HFFc6 (cell line): ENCODE results near the gene GNAT3. TPM values are rescaled to one million over a fixed set of nuclear protein-coding genes. Genes with fewer than 3 reads are reported as not detected.

Source experiments
- DNase-seq: peaks from one replicate; pipeline ENCODE4 v3.0.0-alpha.2; 2018
- H3K27ac Mint-ChIP-seq: 2 replicates; pipeline ENCODE4 v1.8.0; 2020; ENCODE audit warnings: mild to moderate bottlenecking, mixed read lengths
- H3K27me3 Mint-ChIP-seq: 2 replicates; pipeline ENCODE4 v1.8.0; 2021; ENCODE audit warnings: mild to moderate bottlenecking, moderate library complexity, mixed read lengths; ENCODE audit not compliant: insufficient read depth
- H3K36me3 Mint-ChIP-seq: 2 replicates; pipeline ENCODE4 v1.8.0; 2021; ENCODE audit warnings: low read depth, mixed read lengths
- H3K4me1 Mint-ChIP-seq: 2 replicates; pipeline ENCODE4 v1.8.0; 2020; ENCODE audit warnings: low read depth, mixed read lengths
- H3K4me3 Mint-ChIP-seq: 2 replicates; pipeline ENCODE4 v1.8.0; 2020; ENCODE audit warnings: mild to moderate bottlenecking, moderate library complexity, mixed read lengths
- H3K9me3 Mint-ChIP-seq: 2 replicates; pipeline ENCODE4 v1.8.0; 2020; ENCODE audit warnings: mild to moderate bottlenecking, mixed read lengths
- total RNA-seq, 6 experiments: library from RNA; stranded (reverse); fragmentation: NEBNext Ultra II Directional; extraction: Animal tissue kit (Norgen Biotek cat#: 25700); gene quantifications; 2 replicates in 1 of 6; 3 replicates in 5 of 6; pipeline ENCODE4 v1.2.3, GENCODE V29; 2021
- TF ChIP-seq, protein P1 (sequence below): fragments of 200-600 bp; sonication (generic); IDR thresholded peaks from 2 replicates; pipeline ENCODE4 v1.5.0; 2021; ENCODE audit warnings: antibody characterized with exemption, mild to moderate bottlenecking

GNAT3 gene
- total RNA-seq, 6 experiments from 2014 or later, result 0.26 TPM; not detected in 5

GRCh38 chr7:80420876-80421275, 91.0 kb downstream of the GNAT3 start:
- H3K9me3 Mint-ChIP-seq, result no peaks in the 10 kb centered on the region
- H3K36me3 Mint-ChIP-seq, result no peaks in the 10 kb centered on the region
- H3K27me3 Mint-ChIP-seq, result no peaks in the 10 kb centered on the region
- no peaks in the 10 kb centered on the region for H3K4me1 Mint-ChIP-seq
- DNase-seq, result no peak
- H3K4me3 Mint-ChIP-seq, result no peak overlapping the region
- TF ChIP-seq, protein P1, sequence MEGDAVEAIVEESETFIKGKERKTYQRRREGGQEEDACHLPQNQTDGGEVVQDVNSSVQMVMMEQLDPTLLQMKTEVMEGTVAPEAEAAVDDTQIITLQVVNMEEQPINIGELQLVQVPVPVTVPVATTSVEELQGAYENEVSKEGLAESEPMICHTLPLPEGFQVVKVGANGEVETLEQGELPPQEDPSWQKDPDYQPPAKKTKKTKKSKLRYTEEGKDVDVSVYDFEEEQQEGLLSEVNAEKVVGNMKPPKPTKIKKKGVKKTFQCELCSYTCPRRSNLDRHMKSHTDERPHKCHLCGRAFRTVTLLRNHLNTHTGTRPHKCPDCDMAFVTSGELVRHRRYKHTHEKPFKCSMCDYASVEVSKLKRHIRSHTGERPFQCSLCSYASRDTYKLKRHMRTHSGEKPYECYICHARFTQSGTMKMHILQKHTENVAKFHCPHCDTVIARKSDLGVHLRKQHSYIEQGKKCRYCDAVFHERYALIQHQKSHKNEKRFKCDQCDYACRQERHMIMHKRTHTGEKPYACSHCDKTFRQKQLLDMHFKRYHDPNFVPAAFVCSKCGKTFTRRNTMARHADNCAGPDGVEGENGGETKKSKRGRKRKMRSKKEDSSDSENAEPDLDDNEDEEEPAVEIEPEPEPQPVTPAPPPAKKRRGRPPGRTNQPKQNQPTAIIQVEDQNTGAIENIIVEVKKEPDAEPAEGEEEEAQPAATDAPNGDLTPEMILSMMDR, result no peak
- H3K27ac Mint-ChIP-seq, result no peak overlapping the region

GRCh38 chr7:80417211-80417793, 94.6 kb downstream of the GNAT3 start:
- TF ChIP-seq, protein P1, result no peak
- Mint-ChIP-seq H3K9me3 (no peaks in the 10 kb centered on the region), H3K27me3 (no peaks in the 10 kb centered on the region), H3K4me3 (no peak overlapping the region), H3K27ac (no peak overlapping the region), H3K4me1 (peaks cover 15% of the 10 kb centered on the region), H3K36me3 (no peaks in the 10 kb centered on the region)
- no peak for DNase-seq

DNA sequence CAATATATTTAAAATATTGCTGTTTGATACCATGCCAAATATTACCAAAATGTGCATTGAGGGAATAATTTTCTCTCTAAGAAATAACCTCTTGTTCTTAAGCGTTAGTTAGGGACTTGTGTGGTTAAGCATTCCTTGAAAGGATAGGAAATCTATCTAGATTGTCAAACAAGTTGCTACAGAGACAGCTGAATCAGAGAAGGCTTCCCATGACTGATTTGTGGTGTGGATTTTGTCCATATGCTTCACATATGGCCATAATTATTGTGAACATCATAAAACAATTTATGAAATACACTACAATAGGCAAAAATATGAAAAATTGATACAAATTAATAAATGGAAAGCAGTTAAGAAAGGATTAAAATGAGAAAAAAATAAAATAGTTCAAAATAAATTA, 96.3 kb downstream of the GNAT3 start:
- Mint-ChIP-seq H3K4me3 (no peak overlapping the region), H3K36me3 (no peaks in the 10 kb centered on the region), H3K27me3 (no peaks in the 10 kb centered on the region), H3K9me3 (no peaks in the 10 kb centered on the region), H3K4me1 (peaks cover 31% of the 10 kb centered on the region), H3K27ac (no peak overlapping the region)
- DNase-seq, result no peak
- TF ChIP-seq, protein P1, result no peak

DNA sequence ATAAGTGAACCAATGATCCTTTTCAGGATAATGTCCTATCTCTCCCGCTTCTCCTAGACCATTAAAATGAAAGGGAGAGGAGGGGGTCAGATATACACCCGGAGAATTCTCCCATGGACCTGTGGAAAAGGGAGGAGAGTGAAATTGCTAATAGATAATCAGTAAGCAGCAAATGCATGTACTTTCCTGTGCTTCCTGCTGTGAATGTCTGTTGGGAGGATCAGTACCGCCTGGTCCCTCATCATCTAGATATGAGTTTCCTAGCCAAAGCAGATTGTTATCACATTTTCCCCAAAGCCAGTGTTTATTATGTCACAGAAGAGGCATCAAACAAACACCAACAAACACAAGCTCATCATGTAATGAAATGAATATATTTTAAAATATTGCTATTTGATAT, 96.8 kb downstream of the GNAT3 start:
- TF ChIP-seq, protein P1, result no peak
- no peaks in the 10 kb centered on the region for H3K36me3 Mint-ChIP-seq
- H3K27me3 Mint-ChIP-seq, result no peaks in the 10 kb centered on the region
- no peak for DNase-seq
- no peaks in the 10 kb centered on the region for H3K9me3 Mint-ChIP-seq
- peaks cover 35% of the 10 kb centered on the region for H3K4me1 Mint-ChIP-seq
- no peak overlapping the region for H3K27ac Mint-ChIP-seq
- no peak overlapping the region for H3K4me3 Mint-ChIP-seq

- H3K27me3 Mint-ChIP-seq, result no peaks in the 10 kb centered on the region
- no peaks in the 10 kb centered on the region for H3K36me3 Mint-ChIP-seq
- DNase-seq, result no peak
- H3K4me3 Mint-ChIP-seq, result no peak overlapping the region
- no peaks in the 10 kb centered on the region for H3K9me3 Mint-ChIP-seq
- H3K4me1 Mint-ChIP-seq, result peaks cover 43% of the 10 kb centered on the region
- TF ChIP-seq, protein P1, result no peak
- H3K27ac Mint-ChIP-seq, result no peak overlapping the region
These were observed 97.5 kb downstream of the GNAT3 start for GRCh38 chr7:80414331-80414730.
